GM19455 (cell line): ENCODE data around the gene CACNA1D.

Source experiments
- ATAC-seq: cut with Tn5 transposase; IDR thresholded peaks from one replicate; pipeline ENCODE4 v1.9.1; 2021; ENCODE audit not compliant: unreplicated experiment

CACNA1D gene

DNA sequence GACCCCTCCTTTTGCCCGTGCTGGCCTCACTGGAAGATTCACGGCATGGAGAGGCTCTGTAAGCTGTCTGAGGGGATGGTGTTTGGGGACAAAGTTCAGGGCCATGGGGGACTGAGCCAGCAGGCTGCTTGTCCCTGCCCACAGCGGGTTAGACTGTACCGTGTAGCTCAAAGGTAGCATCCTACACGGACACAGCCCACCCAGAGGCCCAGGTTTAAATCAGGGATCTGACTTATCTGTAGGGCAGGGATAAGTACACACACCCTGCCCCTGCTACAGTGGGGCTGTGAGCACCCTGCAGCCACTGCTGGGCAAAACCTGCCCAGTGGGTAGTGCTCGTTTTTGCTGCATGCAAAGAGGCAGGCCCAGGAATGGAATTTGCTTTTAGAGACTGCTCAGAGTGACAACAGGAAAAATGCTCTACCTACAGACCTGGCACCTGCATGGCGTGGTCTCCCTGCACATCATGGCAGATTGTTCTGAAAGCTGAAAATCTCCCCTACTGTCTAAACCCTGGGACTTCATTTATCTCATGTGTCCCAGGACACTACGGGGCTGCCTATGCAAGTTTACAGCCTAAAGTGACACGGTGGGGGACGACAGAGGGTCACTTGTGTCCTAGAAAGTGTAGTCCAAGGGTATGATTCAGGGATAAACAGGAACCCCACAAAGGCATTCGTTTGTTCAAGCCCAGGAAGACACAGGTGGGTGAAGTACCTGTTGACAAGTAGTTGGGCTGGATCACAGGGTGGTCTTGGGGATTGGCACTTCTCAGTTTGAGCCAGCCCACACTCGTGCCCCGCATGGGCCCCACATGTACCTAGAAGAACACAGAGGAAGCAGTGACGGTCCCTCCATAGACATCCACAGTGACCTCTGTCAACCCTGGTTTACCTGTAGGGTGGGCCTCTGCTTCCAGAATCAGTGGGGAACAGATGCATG is 324.1 kb downstream of the CACNA1D start:
- no peak for ATAC-seq

DNA sequence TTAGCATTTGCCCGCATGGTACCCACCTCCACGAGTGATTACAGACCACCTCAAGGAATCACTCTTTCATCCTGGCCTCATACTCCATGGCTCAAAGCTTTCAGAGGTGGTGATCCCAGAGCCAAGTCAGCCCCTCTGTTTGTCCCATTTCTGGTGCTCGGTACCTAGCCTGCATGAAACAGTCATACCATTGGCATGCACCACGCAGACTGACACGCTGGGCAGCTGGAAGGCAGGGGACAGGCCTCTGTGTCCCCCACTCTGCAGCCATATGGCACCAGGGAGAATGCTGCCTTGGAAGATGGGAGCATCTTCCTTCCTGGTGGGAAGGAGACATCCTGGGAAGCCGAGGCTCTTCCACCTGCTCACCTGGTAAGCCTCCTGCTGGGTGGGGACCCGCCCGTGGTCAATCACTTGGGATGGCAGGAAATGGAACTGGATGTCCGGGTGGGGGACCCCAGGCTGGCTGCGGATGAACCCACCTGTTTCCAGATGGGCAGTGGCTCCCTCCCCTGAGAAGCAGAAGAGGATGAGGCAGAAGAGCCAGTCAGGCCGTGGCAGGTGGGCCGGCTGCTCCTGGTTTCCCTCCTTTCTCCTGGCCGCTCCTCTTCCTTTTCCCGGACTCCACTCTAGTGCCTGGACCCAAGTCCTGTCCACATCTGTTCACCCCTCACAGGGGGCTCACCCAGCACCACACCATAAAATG is 324.9 kb downstream of the CACNA1D start:
- no peak for ATAC-seq

DNA sequence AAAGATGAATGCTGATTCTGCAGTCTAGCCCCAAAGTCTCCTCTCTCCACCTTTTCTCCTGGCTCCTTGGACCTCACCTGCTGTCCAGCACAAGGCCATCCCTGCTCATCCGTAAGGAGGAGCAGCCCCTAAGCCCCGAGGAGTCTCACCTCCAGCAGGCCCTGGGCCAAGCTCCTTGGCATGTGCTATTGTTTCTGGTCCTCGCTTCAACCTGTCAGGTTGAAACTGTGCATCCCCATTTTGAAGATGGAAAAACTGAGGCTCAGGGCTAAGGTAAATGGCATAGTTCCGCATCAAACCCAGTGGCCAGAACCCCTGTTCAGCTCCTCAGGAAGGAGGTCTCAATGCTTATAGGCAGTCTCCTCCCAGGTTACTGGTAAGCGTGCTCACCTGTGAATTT is 325.7 kb downstream of the CACNA1D start:
- no peak for ATAC-seq

DNA sequence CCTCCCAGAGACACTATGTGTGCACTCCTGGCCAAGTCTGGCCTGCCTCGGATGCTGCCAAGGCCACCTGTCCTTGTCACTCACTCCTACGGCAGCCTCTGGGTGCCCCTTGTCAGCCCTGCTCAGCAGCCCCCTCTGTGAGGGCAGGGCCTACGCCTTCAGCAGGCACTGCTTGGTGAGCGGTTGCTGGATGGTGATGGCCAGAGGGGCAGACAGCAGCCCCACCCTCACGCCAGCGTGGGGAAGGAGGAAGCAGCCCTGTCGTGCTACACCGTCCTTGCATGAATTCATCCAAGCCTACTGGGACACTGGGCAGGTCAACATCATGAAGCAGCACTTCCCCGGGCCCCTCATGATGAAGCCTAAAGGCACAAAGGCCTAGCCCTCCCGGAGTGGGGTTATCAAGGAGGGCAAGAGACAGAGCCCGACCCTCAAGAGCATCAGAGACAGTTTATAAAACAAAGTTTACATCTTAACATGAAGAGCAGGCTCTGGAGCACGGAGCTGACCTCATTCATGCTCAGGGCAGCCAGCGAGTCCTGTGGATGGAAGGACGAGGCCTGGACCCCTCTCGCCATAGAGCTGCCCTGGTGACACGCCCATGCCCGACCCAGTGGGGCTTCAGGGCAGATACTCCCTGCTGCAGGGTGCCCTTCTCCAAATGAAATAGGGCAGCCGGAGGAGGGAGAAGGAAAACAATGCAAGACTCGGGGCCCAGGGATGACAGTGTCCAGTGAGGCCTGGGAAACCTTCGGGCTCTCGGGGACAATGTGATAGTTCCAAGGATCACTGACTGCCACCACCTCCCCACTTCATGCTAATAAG is 326.6 kb downstream of the CACNA1D start:
- ATAC-seq, result no peak

DNA sequence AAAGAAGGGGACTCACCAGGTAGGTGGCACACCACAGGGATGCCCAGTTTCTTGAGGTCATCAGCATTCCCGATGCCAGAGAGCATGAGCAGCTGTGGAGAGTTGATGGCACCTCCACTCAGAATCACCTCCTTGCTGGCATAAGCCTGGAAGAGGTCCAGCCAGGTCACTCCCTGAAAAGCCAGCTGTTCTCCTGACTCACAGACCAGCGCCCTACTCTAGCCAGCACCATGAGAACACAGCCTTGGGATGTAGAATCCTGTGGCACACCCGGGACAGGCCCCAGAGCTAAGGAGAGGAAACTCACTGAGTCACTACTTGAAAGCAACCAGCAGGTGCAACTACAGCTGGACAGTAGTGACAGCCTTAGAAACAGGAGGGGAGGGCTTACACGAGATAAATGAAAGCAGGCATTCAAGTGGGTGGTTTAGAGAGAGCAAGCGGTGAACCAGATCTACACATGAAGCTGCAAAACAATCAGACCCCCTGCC is 327.3 kb downstream of the CACNA1D start:
- no peak for ATAC-seq

DNA sequence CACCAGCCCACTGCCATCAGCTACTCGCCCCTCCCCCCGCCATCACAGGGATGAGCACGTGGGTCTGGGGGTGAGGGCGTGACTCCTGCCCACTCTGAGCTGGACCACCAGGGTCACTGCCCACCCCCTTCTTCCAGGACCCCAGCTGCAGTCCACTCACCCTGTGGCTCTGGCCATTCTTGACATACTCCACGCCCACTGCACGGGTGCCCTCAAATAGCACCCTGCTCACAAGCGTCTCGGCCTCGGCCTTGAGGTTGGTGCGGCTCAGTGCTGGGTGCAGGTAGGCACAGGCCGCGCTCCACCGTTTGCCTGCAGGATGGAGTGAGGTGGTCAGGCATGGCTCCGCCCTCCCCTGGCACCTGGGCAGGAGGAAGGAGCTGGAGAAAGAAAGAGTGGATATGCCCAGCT is 327.9 kb downstream of the CACNA1D start:
- ATAC-seq, result no peak

GRCh38 chr3:53823026-53823955 is 328.9 kb downstream of the CACNA1D start:
- ATAC-seq, result no peak

DNA sequence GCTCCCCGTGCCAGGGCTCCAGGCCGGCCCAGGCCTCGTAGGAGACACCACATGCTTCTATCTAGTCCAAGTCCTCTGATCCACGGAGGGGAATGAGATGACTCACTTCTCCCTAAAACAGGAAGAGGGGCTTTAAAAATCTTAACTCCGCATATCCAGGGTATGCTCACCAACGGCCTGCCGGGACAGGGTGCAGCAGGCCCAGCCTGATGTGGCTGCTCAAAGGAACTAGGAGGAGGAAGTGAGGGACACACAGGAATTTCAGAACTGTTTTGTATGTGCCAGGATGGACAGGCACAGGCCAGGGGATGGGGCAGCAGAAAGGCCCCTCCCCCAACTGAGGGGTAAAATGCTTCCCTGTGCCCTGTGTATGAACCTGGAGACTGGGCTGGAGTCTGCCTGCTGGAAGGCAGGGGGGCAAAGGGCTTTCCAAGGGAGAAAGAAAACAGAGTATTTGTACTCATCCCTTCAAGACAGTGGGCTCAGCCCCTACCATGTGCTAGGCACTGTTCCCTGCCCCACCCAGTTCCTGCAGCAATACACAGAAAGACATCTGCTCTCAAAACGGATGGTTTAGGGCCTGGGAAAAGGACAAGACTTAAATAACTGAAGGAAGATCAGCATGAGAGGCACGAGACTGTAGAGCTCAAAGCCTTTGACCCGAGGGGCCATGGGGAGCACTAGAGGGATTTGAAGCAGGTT is 329.7 kb downstream of the CACNA1D start:
- ATAC-seq, result no peak

DNA sequence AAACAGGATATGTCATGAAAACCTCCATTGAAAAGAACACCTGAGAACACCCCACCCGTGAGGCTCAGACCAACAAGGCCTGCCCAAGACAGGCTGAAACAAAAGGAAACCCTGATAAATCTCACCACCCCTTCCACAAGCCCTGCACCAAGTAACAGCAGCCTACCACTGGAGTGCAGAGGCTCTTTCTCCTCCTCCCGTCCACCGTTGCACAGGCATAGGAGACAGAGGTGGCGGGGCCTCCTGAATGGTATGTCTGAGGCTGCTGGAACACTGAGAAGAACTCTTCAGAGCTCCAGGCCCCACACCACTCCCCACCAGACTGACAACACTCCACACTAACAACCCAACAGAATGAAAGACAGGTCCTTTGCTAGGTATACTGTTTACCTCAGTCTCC is 330.4 kb downstream of the CACNA1D start:
- ATAC-seq, result no peak

DNA sequence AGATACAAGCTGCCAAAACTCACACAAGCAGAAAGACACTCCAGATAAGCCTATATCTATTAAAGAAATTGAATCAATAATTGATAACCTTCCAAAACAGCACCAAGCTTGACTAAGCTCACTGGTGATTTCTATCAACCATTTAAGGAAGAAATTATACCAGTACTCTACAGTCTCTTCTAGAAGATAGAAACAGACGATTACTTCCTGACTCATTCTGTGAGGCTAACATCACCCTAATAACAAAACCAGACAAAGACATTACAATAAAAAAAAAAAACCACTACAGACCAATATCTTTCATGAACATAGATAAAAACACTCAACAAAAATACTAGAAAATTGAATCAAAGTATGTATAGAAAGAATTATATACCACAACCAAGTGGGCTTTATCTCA is 331.6 kb downstream of the CACNA1D start:
- no peak for ATAC-seq

- no peak for ATAC-seq
Measured at GRCh38 chr3:53828581-53828980, 334.2 kb downstream of the CACNA1D start.

- no peak for ATAC-seq
Measured at GRCh38 chr3:53829605-53830004, 335.2 kb downstream of the CACNA1D start.

DNA sequence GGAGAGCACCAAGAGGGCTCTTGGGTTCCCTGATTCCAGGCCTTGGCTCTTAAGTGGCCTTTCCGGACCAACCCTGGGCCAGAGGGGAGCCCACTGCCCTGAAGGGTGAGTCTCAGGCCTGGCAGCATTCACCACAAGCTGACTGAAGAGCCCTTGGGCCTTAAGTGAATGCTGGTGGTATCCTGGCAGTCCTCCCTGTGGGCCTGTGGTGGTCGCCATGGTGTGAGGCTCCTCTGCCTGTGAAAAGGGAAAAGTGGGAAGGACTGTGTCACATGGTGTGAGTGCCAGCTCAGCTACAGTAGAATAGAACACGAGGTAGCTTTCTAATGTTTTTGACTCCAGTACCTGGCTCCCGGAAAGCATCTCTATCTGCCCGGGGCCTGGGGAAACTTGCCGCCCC is 336.5 kb downstream of the CACNA1D start:
- ATAC-seq, result no peak

DNA sequence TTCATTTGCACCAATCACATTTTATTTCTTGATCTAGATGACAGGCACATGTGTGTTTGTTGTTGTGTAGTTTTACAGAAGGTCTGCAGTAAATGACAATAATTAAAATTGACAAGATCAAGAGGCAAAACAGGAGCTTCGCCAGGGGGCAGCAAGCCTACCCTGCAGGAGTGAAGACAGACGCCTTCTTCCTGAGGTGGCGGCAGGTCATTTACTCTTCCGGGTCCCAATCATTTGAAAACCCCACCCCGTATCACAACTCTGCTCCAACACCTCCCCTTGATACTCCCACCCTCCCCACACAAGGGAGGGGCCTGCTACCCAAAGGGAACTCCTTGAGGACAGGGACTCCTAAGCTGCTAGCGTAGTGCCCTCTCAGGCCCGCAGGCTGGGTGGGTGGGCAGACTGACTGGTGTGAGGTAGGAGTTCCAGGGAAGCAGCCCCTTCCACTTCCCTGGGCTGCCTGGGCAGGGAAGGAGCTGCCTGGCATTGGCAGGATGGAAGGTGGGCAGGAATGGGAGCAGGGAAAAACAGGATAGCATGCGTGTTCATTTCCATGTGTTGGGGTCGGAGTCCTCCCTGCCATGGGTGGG is 338.7 kb downstream of the CACNA1D start:
- ATAC-seq, result no peak

- ATAC-seq, result no peak
Measured at GRCh38 chr3:53833700-53834099, 339.3 kb downstream of the CACNA1D start.

- no peak for ATAC-seq
Measured at GRCh38 chr3:53834429-53835095, 340.2 kb downstream of the CACNA1D start.

DNA sequence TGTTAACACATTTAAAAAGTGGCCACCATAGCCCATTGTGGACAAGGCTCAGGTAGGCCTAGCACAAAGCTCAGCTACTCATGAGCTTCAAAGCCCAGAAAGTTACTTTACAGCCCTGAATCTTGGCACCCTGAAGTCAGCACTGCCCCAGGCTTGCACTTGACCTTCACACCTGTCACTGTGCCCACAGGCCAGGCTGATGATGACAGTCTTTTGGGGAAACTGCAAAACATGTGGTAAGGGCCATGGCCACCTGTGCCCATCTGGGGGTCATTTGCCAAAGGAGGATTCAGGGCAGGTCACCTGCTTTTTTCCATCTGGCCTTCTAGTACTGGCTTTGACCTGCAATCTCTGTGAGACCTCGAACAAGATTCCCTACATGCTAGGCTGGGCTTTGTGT is 340.8 kb downstream of the CACNA1D start:
- ATAC-seq, result no peak

- ATAC-seq, result no peak
Measured at GRCh38 chr3:53836084-53836872, 341.9 kb downstream of the CACNA1D start.
